SK-N-SH (cell line): ENCODE data around the gene MYO7A. TPM values are rescaled to one million over a fixed set of nuclear protein-coding genes. Genes with fewer than 3 reads are reported as not detected.

ENCODE experiments used
- CTCF ChIA-PET: fragments of 300-600, 350-600 bp; formaldehyde crosslinking; extraction: SDS; loops from one replicate; lab custom pipeline; 2021; lab: Yijun Ruan, JAX
- POLR2A ChIA-PET: fragments of 350-600 bp; sonication (Branson Sonifier 250); formaldehyde crosslinking; extraction: SDS; loops from one replicate; lab custom pipeline; 2020; ENCODE audit warnings: antibody characterized with exemption, inconsistent platforms; lab: Yijun Ruan, JAX
- DNase-seq: peaks from one replicate; pipeline ENCODE4 v3.0.0; 2012
- H2AFZ ChIP-seq: fragments of 200-600 bp; sonication (generic); 2 replicates; pipeline ENCODE4 v1.8.1; 2016; ENCODE audit warnings: antibody characterized with exemption, mild to moderate bottlenecking, low read depth
- H3F3A ChIP-seq: fragments of 200-600 bp; sonication (generic); replicated peaks from 2 replicates; pipeline ENCODE3; 2016; ENCODE audit warnings: antibody characterized with exemption, mild to moderate bottlenecking; ENCODE audit not compliant: insufficient read depth
- H3K27ac ChIP-seq, 2 experiments: fragments of 200-500 bp in 1 of 2; fragments of 200-600 bp in 1 of 2; sonication (Bioruptor generic) in 1 of 2; sonication (generic), shearing (Covaris generic) in 1 of 2; 2 replicates each; pipeline versions ENCODE4 v1.5.1 to v1.6.1; 2014 to 2016; ENCODE audit warnings: low read depth in 2 of 2, inconsistent platforms in 1 of 2, low read length in 1 of 2, mild to moderate bottlenecking in 1 of 2, mixed read lengths in 1 of 2
- H3K27me3 ChIP-seq: fragments of 200-600 bp; sonication (generic), shearing (Covaris generic); 2 replicates; pipeline ENCODE4 v1.6.1; 2016; ENCODE audit warnings: mixed run types; ENCODE audit not compliant: insufficient read depth
- H3K36me3 ChIP-seq, 2 experiments: fragments of 200-500 bp in 1 of 2; fragments of 200-600 bp in 1 of 2; sonication (Bioruptor generic) in 1 of 2; sonication (generic) in 1 of 2; replicated peaks in 1 of 2; 2 replicates each; pipeline versions ENCODE3 to v1.5.1; 2014 to 2016; ENCODE audit warnings: low read length in 1 of 2, mild to moderate bottlenecking in 1 of 2; ENCODE audit not compliant: insufficient read depth in 2 of 2, control insufficient read depth in 1 of 2
- H3K4me1 ChIP-seq, 2 experiments: fragments of 200-500 bp in 1 of 2; fragments of 200-600 bp in 1 of 2; sonication (Bioruptor generic) in 1 of 2; sonication (generic), shearing (Covaris generic) in 1 of 2; 2 replicates each; pipeline versions ENCODE4 v1.5.1 to v1.6.1; 2014 to 2016; ENCODE audit warnings: low read depth in 1 of 2, low read length in 1 of 2, mixed run types in 1 of 2; ENCODE audit not compliant: insufficient read depth in 2 of 2, control insufficient read depth in 1 of 2
- H3K4me2 ChIP-seq: fragments of 200-600 bp; sonication (generic), shearing (Covaris generic); 2 replicates; pipeline ENCODE4 v1.6.1; 2017; ENCODE audit warnings: mixed run types
- H3K4me3 ChIP-seq, 2 experiments: fragments of 200-500 bp in 1 of 2; fragments of 200-600 bp in 1 of 2; sonication (Bioruptor generic) in 1 of 2; sonication (generic), shearing (Covaris generic) in 1 of 2; 2 replicates each; pipeline versions ENCODE4 v1.5.1 to v1.8.1; 2014 to 2016; ENCODE audit warnings: low read depth in 2 of 2, inconsistent platforms in 1 of 2, low read length in 1 of 2, mild to moderate bottlenecking in 1 of 2, mixed read lengths in 1 of 2, moderate library complexity in 1 of 2
- H3K79me2 ChIP-seq: fragments of 200-600 bp; sonication (generic); 2 replicates; pipeline ENCODE4 v1.8.1; 2017; ENCODE audit warnings: mild to moderate bottlenecking; ENCODE audit not compliant: insufficient read depth
- H3K9ac ChIP-seq: fragments of 200-600 bp; sonication (generic); 2 replicates; pipeline ENCODE4 v1.6.1; 2017; ENCODE audit warnings: mixed run types
- H3K9me2 ChIP-seq: fragments of 200-600 bp; sonication (generic); 2 replicates; pipeline ENCODE4 v1.6.1; 2017; ENCODE audit warnings: mixed run types
- H3K9me3 ChIP-seq: fragments of 200-600 bp; sonication (generic); 2 replicates; pipeline ENCODE4 v1.6.1; 2017; ENCODE audit warnings: mixed run types, mild to moderate bottlenecking, moderate library complexity
- H4K20me1 ChIP-seq: fragments of 200-600 bp; sonication (generic); 2 replicates; pipeline ENCODE4 v1.6.1; 2017; ENCODE audit warnings: mild to moderate bottlenecking, mixed run types; ENCODE audit not compliant: insufficient read depth
- CHD2 ChIP-seq: fragments of 150-350 bp; IDR thresholded peaks from 2 replicates; pipeline ENCODE4 v1.6.1; 2018; ENCODE audit warnings: low read length; ENCODE audit not compliant: partially characterized antibody
- CTCF ChIP-seq: fragments of 200-600 bp; sonication (generic); IDR thresholded peaks from 2 replicates; pipeline ENCODE4 v1.6.1; 2017; ENCODE audit warnings: antibody characterized with exemption, mild to moderate bottlenecking, moderate library complexity
- EP300 ChIP-seq, 2 experiments: IDR thresholded peaks; 2 replicates each; pipeline versions ENCODE4 v1.4.0 to v1.6.1; 2012; ENCODE audit warnings: borderline replicate concordance in 1 of 2, low read depth in 1 of 2, low read length in 1 of 2
- MAX ChIP-seq: IDR thresholded peaks from 2 replicates; pipeline ENCODE4 v1.4.0; 2012; ENCODE audit warnings: low read depth
- NFIC ChIP-seq: IDR thresholded peaks from 2 replicates; pipeline ENCODE4 v1.4.0; 2012; ENCODE audit warnings: borderline replicate concordance
- RAD21 ChIP-seq: IDR thresholded peaks from 2 replicates; pipeline ENCODE4 v1.6.1; 2012; ENCODE audit warnings: mild to moderate bottlenecking, low read length
- RFX5 ChIP-seq: IDR thresholded peaks from 2 replicates; pipeline ENCODE4 v1.6.1; 2012; ENCODE audit warnings: mild to moderate bottlenecking, improper control_type of control experiment, low read length
- SMC3 ChIP-seq: IDR thresholded peaks from 2 replicates; pipeline ENCODE4 v1.6.1; 2012; ENCODE audit warnings: low read depth, low read length, improper control_type of control experiment
- TCF12 ChIP-seq: IDR thresholded peaks from 2 replicates; pipeline ENCODE4 v1.4.0; 2012
- USF2 ChIP-seq: fragments of 150-350 bp; IDR thresholded peaks from 2 replicates; pipeline ENCODE4 v1.6.1; 2017; ENCODE audit warnings: antibody characterized with exemption, low read length, low read depth, borderline replicate concordance
- WGBS: methylation state at CpG from one replicate; pipeline ENCODE4 v1.1.6; 2017; ENCODE audit warnings: low lambda C conversion rate; 5-methylcytosine and 5-hydroxymethylcytosine counted together
- polyA plus RNA-seq, 3 experiments: library from polyadenylated mRNA; depleted of rRNA; stranded (reverse); fragments of >200 nt; gene quantifications; 2 replicates each; pipeline ENCODE4 v1.2.3, GENCODE V29; 2012

The MYO7A gene
- polyA plus RNA-seq, 1 of the 3 experiments (the other 2 are of a cell fraction), result 0.08 TPM

DNA sequence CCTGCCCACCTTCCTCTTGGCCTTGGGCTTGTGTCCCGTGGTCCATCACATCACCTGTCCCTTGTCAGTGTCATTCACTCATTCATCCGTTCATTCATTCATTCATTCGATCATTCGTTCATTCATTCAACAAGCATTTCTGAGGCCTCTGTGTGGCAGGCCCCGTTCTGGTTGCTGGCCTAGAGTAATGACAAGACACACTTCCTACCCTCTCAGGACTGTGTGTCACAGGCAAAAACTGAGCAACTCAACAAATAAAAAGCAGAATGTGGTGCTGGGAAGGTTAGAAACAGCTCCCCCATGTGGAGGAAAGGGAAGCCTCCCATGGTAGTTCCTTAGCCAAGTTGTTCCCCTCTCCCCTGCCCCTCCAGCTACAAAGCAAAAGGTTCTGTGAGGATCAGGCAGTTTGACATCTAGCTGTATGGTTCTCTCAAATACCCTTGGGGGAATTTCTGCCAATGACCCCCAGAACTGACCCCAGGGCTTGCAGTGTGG is 27.0 kb upstream of the MYO7A start:
- TF ChIP-seq SMC3 (0 out of 2 replicates have a peak, but pooled peaks have one; percentile 16), TCF12 (no peak), CTCF (peak; percentile 67), RAD21 (peak; percentile 35)

DNA sequence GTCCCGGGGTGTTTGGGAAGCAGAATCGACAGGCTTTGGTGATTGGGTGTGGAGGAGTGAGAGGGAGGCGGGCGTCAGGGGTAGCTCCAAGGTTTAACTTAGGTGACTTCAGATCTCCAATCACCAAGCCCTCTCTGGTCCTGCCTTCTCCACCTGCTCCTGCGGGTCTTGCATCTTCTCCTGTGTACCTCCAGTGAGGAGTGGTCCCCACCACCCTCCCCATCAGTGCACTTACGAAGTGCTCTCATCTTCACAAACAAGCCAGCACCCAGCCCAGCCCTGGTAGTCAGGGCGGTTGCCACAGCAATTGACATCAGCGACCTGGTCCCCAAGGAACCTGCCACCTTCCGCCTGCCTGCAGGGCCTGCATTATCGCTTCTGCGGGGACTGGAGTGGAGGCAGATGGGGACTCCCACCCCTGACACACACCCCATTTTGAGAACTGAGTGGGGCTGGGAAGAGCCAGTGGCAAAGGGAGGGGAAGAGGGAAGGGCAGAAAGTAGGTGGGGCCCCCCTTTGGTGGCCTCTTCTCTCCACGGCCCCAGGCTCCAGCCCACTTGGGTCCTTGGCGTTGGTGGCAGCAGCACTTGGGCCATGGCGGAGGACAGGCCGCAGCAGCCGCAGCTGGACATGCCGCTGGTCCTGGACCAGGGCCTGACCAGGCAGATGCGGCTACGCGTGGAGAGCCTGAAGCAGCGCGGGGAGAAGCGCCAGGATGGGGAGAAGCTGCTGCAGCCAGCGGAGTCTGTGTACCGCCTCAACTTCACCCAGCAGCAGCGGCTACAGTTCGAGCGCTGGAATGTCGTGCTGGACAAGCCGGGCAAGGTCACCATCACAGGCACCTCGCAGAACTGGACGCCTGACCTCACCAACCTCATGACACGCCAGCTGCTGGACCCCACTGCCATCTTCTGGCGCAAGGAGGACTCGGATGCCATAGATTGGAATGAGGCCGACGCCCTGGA is 25.5 kb upstream of the MYO7A start, which contains the start of gene OMP:
TSS of gene OMP (plus strand) at position 595 of the 965 bp plus-strand sequence. CDS start at position 595, 0 bp downstream.
- TF ChIP-seq MAX, result no peak
- no peak for TF ChIP-seq NFIC
- no peak for TF ChIP-seq USF2
- TF ChIP-seq CHD2, result no peak
- no peak for TF ChIP-seq CTCF
- no peak for TF ChIP-seq SMC3
- TF ChIP-seq RFX5, result no peak
- TF ChIP-seq EP300 (IDR thresholded peaks at IDR 0.05; ENCODE audit: borderline replicate concordance in 1 of 2, low read depth in 1 of 2, low read length in 1 of 2), result no peak

More for the DNA sequence above, 27.0 kb upstream of the MYO7A start:
- ChIA-PET CTCF (interaction anchor here (0.6 to 8.8 kb wide), 8 partner anchors 10 to 181 kb away, joined by 3 to 78 read pairs (median 9); partner anchors contain the start of gene MYO7A), POLR2A (no interaction called here)
- no peaks in the 10 kb centered on the region for H3K27me3 ChIP-seq
- H2AFZ ChIP-seq, result no peak overlapping the region
- H3K4me1 ChIP-seq, result peaks cover 0 to 10% of the 10 kb centered on the region in 2 experiments; a peak in 1 of 4 replicates
- no peaks in the 10 kb centered on the region for H3K9me2 ChIP-seq
- H4K20me1 ChIP-seq, result no peaks in the 10 kb centered on the region
- H3K79me2 ChIP-seq, result no peaks in the 10 kb centered on the region
- 87% methylated on average over 5 of the region's 5 CpGs for WGBS
- peaks cover 0 to 4% of the 10 kb centered on the region in 2 experiments for H3K36me3 ChIP-seq
- H3K27ac ChIP-seq, result no peak overlapping the region
- peak; percentile 59 for DNase-seq
- H3K9ac ChIP-seq, result no peak overlapping the region
- no peaks in the 10 kb centered on the region for H3K9me3 ChIP-seq
- no peaks in the 10 kb centered on the region for H3F3A ChIP-seq
- H3K4me2 ChIP-seq, result no peak overlapping the region
- H3K4me3 ChIP-seq, result no peak overlapping the region

More for the DNA sequence above, 25.5 kb upstream of the MYO7A start, which contains the start of gene OMP:
- no peak within 1 kb of the TSS for H3K4me3 ChIP-seq
- H3K27ac ChIP-seq, result no peak within 1 kb of the TSS; a peak in 1 of 4 replicates
- ChIA-PET CTCF (interaction anchor here (0.6 to 8.8 kb wide), 9 partner anchors 12 to 369 kb away, joined by 3 to 78 read pairs (median 4); partner anchors contain the start of gene MYO7A), POLR2A (no interaction called here)
- H3K36me3 ChIP-seq, result peaks cover 0 to 4% of the 10 kb centered on the region in 2 experiments
- peaks cover 13 to 19% of the 10 kb centered on the region in 2 experiments; a peak in 3 of 4 replicates for H3K4me1 ChIP-seq
- H3K4me2 ChIP-seq, result no peak within 1 kb of the TSS
- no peak for DNase-seq
- 95% methylated on average over 23 of the region's 37 CpGs for WGBS
- H3F3A ChIP-seq, result peaks cover 1% of the 10 kb centered on the region
- no peaks in the 10 kb centered on the region for H4K20me1 ChIP-seq
- no peaks in the 10 kb centered on the region for H3K9me2 ChIP-seq
- no peaks in the 10 kb centered on the region for H3K9me3 ChIP-seq
- H2AFZ ChIP-seq, result no peak within 1 kb of the TSS
- no peaks in the 10 kb centered on the region for H3K79me2 ChIP-seq
- H3K27me3 ChIP-seq, result no peaks in the 10 kb centered on the region
- H3K9ac ChIP-seq, result no peak within 1 kb of the TSS
